Duodenal mucosa (tissue), 2 donors: ENCODE results near the gene MAST3.
A peak's percentile ranks its signal among the peaks of the same experiment; 100 is the strongest.

Experiments
- H3K27ac ChIP-seq: one replicate; pipeline ENCODE4 v1.7.0; 2013; ENCODE audit warnings: low read depth, low read length
- H3K27me3 ChIP-seq, 2 donors: one replicate each; pipeline ENCODE4 v1.7.0; 2013; ENCODE audit warnings: low read length in 2 of 2, control low read depth in 1 of 2; ENCODE audit not compliant: insufficient read depth in 2 of 2, control insufficient read depth in 1 of 2
- H3K36me3 ChIP-seq, 2 donors: one replicate each; pipeline ENCODE4 v1.7.0; 2013; ENCODE audit warnings: low read length in 2 of 2, control low read depth in 1 of 2; ENCODE audit not compliant: insufficient read depth in 2 of 2, control insufficient read depth in 1 of 2
- H3K4me1 ChIP-seq, 2 donors: one replicate each; pipeline ENCODE4 v1.7.0; 2013; ENCODE audit warnings: low read length in 2 of 2, control low read depth in 1 of 2; ENCODE audit not compliant: insufficient read depth in 2 of 2, control insufficient read depth in 1 of 2
- H3K4me3 ChIP-seq, 2 donors: one replicate each; pipeline ENCODE4 v1.7.0; 2013; ENCODE audit warnings: low read length in 2 of 2, low read depth in 1 of 2
- H3K9ac ChIP-seq, 2 donors: one replicate each; pipeline ENCODE4 v1.7.0; 2013; ENCODE audit warnings: low read length in 2 of 2, low read depth in 1 of 2
- H3K9me3 ChIP-seq, 2 donors: one replicate each; pipeline ENCODE4 v1.7.0; 2013; ENCODE audit warnings: low read length in 2 of 2, control low read depth in 1 of 2; ENCODE audit not compliant: control insufficient read depth in 1 of 2

Gene MAST3

DNA sequence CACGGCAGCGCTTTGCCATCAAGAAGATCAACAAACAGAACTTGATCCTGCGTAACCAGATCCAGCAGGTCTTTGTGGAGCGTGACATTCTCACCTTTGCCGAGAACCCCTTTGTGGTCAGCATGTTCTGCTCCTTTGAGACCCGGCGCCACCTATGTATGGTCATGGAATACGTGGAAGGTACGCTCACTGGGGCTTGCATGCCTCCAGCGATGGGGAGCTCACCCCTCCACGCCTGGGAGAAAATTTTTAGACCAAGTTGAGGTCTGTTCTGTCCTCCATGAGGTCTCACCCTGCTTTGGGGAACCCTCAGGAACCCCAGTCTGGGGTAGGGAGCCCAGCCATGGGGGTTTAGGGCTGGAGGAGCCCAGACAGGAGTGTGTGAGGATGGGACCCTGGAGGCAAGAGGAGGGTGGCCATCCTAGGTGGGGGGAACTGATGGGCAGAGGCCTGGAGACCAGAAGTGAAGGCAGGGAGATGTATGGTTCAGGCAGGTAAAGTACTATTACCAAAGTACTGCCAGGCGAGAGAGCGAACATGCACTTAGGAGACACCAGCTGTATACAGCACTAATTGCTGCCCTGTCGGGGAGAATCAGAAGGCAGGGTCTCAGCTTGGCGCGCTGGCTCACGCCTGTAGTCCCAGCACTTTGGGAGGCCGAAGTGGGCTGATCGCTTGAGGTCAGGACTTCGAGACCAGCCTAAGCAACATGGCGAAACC, 33.1 kb downstream of the MAST3 start:
- H3K4me1 ChIP-seq: peaks cover 2 to 3% of the 10 kb centered on the region in 2 donors
- no peaks in the 10 kb centered on the region for H3K27me3 ChIP-seq
- no peaks in the 10 kb centered on the region for H3K9me3 ChIP-seq
- peaks cover 44 to 77% of the 10 kb centered on the region in 2 donors for H3K36me3 ChIP-seq
- no peak overlapping the region for H3K4me3 ChIP-seq
- no peak overlapping the region for H3K27ac ChIP-seq
- no peak overlapping the region for H3K9ac ChIP-seq

- peaks cover 51 to 75% of the 10 kb centered on the region in 2 donors for H3K36me3 ChIP-seq
These were observed 34.4 kb downstream of the MAST3 start for GRCh38 chr19:18131841-18132596.

DNA sequence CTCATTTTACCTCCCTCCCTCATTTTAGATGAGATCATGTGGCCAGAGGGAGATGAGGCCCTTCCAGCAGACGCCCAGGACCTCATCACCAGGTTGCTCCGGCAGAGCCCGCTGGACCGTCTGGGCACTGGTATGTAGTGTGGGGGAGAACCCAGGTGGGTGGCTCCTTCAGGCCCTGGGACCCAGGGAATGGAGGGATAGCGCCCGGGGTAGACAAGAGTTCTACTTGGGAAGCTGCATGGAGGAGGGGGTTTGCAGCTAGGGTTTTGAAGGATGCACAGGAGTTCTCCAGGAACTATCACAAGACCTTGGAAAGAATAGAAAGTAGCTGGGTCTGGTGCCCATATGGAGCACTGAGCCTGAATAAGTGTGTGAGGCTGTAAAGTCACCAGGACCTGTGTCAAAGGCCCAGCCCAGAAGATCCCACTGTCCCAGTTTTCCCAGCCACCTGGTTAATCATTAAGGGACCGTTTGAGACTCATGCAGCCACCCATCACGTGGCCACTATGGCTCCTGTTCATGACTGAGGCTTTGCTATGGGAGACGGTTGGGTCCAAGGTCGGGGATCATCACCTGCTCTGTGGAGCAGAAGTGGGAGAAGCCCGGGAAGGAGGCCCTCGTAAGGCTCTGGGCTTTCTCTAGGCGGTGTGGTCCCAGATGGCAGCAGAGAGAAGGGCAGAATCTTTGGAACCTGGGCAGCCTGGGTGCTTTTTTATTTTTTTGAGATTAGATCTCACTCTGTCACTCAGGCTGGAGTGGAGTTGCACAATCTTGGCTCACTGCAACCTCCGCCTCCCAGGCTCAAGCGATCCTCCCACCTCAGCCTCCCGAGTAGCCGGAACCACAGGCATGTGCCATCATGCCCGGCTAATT, 38.4 kb downstream of the MAST3 start:
- Histone ChIP-seq H3K9me3 (no peaks in the 10 kb centered on the region), H3K9ac (no peak overlapping the region), H3K27me3 (no peaks in the 10 kb centered on the region), H3K27ac (peak overlapping the region; percentile 20), H3K4me3 (no peak overlapping the region), H3K36me3 (peaks cover 32 to 71% of the 10 kb centered on the region in 2 donors), H3K4me1 (peaks cover 3 to 7% of the 10 kb centered on the region in 2 donors)

More at GRCh38 chr19:18131841-18132596, 34.4 kb downstream of the MAST3 start:
- Histone ChIP-seq H3K27me3 (no peaks in the 10 kb centered on the region), H3K4me1 (peaks cover 3 to 7% of the 10 kb centered on the region in 2 donors), H3K9ac (no peak overlapping the region), H3K27ac (no peak overlapping the region), H3K9me3 (no peaks in the 10 kb centered on the region), H3K4me3 (no peak overlapping the region)

DNA sequence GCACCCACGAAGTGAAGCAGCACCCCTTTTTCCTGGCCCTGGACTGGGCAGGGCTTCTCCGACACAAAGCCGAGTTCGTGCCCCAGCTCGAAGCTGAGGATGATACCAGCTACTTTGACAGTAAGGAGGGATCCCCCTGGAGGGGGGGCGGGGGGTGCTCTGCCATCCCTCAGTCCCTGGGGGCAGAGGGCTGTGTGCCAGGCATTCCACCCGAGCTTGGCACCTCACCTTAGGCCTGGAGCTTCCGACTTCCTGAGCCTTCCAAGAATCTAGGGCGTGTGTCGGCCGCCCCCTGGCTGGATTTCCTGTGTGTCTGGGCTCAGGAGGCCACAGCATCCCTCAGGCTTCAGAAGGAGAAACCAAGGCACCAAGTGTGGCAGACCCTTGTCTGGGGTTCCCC, 39.7 kb downstream of the MAST3 start:
- Histone ChIP-seq H3K27me3 (no peaks in the 10 kb centered on the region), H3K36me3 (peaks cover 36 to 72% of the 10 kb centered on the region in 2 donors), H3K27ac (no peak overlapping the region), H3K9me3 (no peaks in the 10 kb centered on the region), H3K4me1 (peaks cover 3 to 7% of the 10 kb centered on the region in 2 donors), H3K4me3 (no peak overlapping the region), H3K9ac (no peak overlapping the region)

DNA sequence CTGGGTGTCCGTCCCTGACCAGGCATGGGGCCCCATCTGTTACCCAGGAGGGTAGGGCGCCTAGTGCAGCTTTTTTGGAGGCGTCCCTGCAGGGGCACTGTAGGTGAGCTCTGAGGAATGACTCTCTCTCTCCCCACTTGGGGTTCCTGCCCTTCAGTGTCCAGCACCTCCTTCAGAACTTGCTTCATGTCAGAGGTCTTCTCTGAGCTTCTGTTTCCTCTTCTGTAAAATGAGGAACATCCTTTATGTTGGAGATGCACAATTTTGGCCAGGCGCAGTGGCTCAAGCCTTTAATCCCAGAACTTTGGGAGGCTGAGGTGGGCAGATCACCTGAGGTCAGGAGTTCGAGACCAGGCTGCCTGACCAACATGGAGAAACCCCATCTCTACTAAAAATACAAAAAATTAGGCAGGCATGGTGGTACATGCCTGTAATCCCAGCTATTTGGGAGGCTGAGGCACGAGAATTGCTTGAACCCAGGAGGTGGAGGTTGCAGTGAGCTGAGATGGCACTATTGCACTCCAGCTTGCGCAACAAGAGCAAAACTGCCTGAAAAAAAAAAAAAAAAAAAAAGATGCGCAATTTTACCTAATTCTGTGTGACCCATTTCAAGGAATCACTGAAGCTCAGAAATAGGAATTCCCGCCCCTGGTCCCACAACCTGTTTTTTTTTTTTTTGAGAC, 40.2 kb downstream of the MAST3 start:
- Histone ChIP-seq H3K4me3 (no peak overlapping the region), H3K27ac (no peak overlapping the region), H3K9ac (no peak overlapping the region), H3K36me3 (peaks cover 32 to 66% of the 10 kb centered on the region in 2 donors), H3K4me1 (peaks cover 3 to 7% of the 10 kb centered on the region in 2 donors), H3K27me3 (no peaks in the 10 kb centered on the region), H3K9me3 (no peaks in the 10 kb centered on the region)

DNA sequence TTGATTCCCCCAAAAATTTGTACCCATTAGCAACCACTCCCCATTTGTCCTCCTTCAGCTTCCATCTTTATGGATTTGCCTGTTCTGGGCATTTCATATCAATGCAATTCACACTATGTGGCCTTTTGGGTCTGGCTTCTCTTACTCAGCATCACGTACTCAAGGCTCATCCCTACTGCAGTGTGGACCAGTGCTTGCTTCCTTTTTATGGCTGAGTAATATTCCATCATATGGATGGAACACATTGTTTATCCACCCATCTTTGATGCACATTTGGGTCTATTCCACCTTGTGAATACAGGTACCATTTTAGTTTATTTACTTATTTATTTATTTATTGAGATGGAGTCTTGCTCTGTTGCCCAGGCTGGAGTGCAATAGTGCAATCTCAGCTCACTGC, 42.9 kb downstream of the MAST3 start:
- Histone ChIP-seq H3K9me3 (no peaks in the 10 kb centered on the region), H3K4me1 (peaks cover 3 to 6% of the 10 kb centered on the region in 2 donors), H3K27me3 (no peaks in the 10 kb centered on the region), H3K36me3 (peaks cover 46 to 69% of the 10 kb centered on the region in 2 donors), H3K27ac (no peak overlapping the region), H3K4me3 (no peak overlapping the region), H3K9ac (no peak overlapping the region)

- H3K9me3 ChIP-seq: no peaks in the 10 kb centered on the region
- no peaks in the 10 kb centered on the region for H3K27me3 ChIP-seq
- no peak overlapping the region for H3K27ac ChIP-seq
- peaks cover 0 to under 1% of the 10 kb centered on the region in 2 donors for H3K4me1 ChIP-seq
- no peak overlapping the region for H3K9ac ChIP-seq
- peaks cover 45 to 69% of the 10 kb centered on the region in 2 donors for H3K36me3 ChIP-seq
- no peak overlapping the region for H3K4me3 ChIP-seq
These were observed 43.5 kb downstream of the MAST3 start for GRCh38 chr19:18141031-18141430.

- Histone ChIP-seq H3K27me3 (no peaks in the 10 kb centered on the region), H3K27ac (no peak overlapping the region), H3K9ac (no peak overlapping the region), H3K36me3 (peaks cover 38 to 67% of the 10 kb centered on the region in 2 donors), H3K9me3 (no peaks in the 10 kb centered on the region), H3K4me1 (no peaks in the 10 kb centered on the region), H3K4me3 (no peak overlapping the region)
These were observed 46.3 kb downstream of the MAST3 start for GRCh38 chr19:18143902-18144301.

- Histone ChIP-seq H3K9me3 (no peaks in the 10 kb centered on the region), H3K4me3 (no peak overlapping the region), H3K27me3 (no peaks in the 10 kb centered on the region), H3K4me1 (no peaks in the 10 kb centered on the region), H3K9ac (no peak overlapping the region), H3K27ac (no peak overlapping the region), H3K36me3 (peaks cover 38 to 64% of the 10 kb centered on the region in 2 donors)
These were observed 46.8 kb downstream of the MAST3 start for GRCh38 chr19:18144361-18144760.
